ENCODE results near the gene ZNF576. TPM values are rescaled to one million over a fixed set of nuclear protein-coding genes. Genes with fewer than 3 reads are reported as not detected.

The ZNF576 gene
- total and polyA plus RNA-seq, 9 of the 15 experiments (the other 6 are each of a cell fraction or from before 2014, with no cell fraction given) = 6.8 to 18.2 (median 12.2) TPM

DNA sequence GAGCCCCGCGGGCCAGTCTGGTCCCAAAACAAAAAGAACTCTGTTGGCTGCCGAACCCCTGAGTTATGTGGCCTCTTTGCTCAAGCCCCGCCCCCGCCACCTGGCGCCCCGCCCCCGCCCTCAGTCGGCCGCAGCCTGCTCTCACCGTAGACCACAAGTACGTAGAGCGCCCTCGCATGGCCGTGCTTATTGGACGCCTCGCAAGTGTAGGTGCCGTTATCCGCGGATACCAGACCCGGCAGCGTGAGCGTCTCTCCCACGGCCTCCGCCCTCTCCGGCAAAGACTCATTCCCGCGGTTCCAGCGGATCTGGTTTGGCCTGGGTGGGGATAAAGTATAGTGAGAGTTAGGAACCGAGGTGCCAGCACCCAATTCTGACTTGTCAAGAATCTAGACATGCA, 28.5 kb downstream of the ZNF576 start (continued):
- TF ChIP-seq SIN3A (IDR thresholded peaks at IDR 0.05; ENCODE audit: borderline replicate concordance in 2 of 2, control insufficient read depth in 1 of 2, low read depth in 2 of 2, low read length in 2 of 2) (no peak), STAG1 (CRISPR knock-in tag; IDR thresholded peaks at IDR 0.05; ENCODE audit: borderline replicate concordance) (peak; percentile 29; the same call in 1 of the 2 replicates), MAFK (IDR thresholded peaks at IDR 0.05; ENCODE audit: low read length) (no peak), NFIC (IDR thresholded peaks at IDR 0.05) (peak; percentile 14; the same call in 1 of the 2 replicates), MAZ (CRISPR knock-in tag; conservative IDR thresholded peaks at IDR 0.05 in 1 of 2, IDR thresholded peaks at IDR 0.05 in 1 of 2) (0 out of 4 replicates have a peak, but pooled peaks of 1 of the 2 experiments have one; percentile 18), ZNF354B (CRISPR knock-in tag; IDR thresholded peaks at IDR 0.05) (no peak), ZFX (CRISPR knock-in tag; IDR thresholded peaks at IDR 0.05) (peak; percentile 57), ADNP (tag; IDR thresholded peaks at IDR 0.05) (peak; percentile 33; the same call in 1 of the 2 replicates), ZBTB7A (IDR thresholded peaks at IDR 0.05; ENCODE audit: borderline replicate concordance, control insufficient read depth, low read depth, low read length) (peak; percentile 18; the same call in 1 of the 2 replicates), NCOR1 (IDR thresholded peaks at IDR 0.05) (no peak), HDAC3 (IDR thresholded peaks at IDR 0.05; ENCODE audit: borderline replicate concordance, partially characterized antibody) (no peak)
- TF ChIP-seq, protein P1, sequence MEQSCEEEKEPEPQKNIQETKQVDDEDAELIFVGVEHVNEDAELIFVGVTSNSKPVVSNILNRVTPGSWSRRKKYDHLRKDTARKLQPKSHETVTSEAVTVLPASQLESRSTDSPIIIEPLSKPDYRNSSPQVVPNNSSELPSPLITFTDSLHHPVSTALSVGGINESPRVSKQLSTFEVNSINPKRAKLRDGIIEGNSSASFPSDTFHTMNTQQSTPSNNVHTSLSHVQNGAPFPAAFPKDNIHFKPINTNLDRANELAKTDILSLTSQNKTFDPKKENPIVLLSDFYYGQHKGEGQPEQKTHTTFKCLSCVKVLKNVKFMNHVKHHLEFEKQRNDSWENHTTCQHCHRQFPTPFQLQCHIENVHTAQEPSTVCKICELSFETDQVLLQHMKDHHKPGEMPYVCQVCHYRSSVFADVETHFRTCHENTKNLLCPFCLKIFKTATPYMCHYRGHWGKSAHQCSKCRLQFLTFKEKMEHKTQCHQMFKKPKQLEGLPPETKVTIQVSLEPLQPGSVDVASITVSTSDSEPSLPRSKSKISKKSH (CRISPR knock-in tag; IDR thresholded peaks at IDR 0.05) = no peak
- TF ChIP-seq, protein P2, sequence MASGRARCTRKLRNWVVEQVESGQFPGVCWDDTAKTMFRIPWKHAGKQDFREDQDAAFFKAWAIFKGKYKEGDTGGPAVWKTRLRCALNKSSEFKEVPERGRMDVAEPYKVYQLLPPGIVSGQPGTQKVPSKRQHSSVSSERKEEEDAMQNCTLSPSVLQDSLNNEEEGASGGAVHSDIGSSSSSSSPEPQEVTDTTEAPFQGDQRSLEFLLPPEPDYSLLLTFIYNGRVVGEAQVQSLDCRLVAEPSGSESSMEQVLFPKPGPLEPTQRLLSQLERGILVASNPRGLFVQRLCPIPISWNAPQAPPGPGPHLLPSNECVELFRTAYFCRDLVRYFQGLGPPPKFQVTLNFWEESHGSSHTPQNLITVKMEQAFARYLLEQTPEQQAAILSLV (tag; IDR thresholded peaks at IDR 0.05) = no peak
- TF ChIP-seq, protein P3, sequence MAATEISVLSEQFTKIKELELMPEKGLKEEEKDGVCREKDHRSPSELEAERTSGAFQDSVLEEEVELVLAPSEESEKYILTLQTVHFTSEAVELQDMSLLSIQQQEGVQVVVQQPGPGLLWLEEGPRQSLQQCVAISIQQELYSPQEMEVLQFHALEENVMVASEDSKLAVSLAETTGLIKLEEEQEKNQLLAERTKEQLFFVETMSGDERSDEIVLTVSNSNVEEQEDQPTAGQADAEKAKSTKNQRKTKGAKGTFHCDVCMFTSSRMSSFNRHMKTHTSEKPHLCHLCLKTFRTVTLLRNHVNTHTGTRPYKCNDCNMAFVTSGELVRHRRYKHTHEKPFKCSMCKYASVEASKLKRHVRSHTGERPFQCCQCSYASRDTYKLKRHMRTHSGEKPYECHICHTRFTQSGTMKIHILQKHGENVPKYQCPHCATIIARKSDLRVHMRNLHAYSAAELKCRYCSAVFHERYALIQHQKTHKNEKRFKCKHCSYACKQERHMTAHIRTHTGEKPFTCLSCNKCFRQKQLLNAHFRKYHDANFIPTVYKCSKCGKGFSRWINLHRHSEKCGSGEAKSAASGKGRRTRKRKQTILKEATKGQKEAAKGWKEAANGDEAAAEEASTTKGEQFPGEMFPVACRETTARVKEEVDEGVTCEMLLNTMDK (IDR thresholded peaks at IDR 0.05; ENCODE audit: borderline replicate concordance, insufficient read depth, low read depth, low read length, poor library complexity, severe bottlenecking) = peak; percentile 34
- TF ChIP-seq, protein P4, sequence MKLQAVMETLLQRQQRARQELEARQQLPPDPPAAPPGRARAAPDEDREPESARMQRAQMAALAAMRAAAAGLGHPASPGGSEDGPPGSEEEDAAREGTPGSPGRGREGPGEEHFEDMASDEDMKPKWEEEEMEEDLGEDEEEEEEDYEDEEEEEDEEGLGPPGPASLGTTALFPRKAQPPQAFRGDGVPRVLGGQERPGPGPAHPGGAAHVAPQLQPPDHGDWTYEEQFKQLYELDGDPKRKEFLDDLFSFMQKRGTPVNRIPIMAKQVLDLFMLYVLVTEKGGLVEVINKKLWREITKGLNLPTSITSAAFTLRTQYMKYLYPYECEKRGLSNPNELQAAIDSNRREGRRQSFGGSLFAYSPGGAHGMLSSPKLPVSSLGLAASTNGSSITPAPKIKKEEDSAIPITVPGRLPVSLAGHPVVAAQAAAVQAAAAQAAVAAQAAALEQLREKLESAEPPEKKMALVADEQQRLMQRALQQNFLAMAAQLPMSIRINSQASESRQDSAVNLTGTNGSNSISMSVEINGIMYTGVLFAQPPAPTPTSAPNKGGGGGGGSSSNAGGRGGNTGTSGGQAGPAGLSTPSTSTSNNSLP (IDR thresholded peaks at IDR 0.05; ENCODE audit: borderline replicate concordance, low read depth, low read length) = no peak
- TF ChIP-seq, protein P5, sequence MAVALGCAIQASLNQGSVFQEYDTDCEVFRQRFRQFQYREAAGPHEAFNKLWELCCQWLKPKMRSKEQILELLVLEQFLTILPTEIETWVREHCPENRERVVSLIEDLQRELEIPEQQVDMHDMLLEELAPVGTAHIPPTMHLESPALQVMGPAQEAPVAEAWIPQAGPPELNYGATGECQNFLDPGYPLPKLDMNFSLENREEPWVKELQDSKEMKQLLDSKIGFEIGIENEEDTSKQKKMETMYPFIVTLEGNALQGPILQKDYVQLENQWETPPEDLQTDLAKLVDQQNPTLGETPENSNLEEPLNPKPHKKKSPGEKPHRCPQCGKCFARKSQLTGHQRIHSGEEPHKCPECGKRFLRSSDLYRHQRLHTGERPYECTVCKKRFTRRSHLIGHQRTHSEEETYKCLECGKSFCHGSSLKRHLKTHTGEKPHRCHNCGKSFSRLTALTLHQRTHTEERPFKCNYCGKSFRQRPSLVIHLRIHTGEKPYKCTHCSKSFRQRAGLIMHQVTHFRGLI (CRISPR knock-in tag; IDR thresholded peaks at IDR 0.05) = no peak
- TF ChIP-seq, protein P6, sequence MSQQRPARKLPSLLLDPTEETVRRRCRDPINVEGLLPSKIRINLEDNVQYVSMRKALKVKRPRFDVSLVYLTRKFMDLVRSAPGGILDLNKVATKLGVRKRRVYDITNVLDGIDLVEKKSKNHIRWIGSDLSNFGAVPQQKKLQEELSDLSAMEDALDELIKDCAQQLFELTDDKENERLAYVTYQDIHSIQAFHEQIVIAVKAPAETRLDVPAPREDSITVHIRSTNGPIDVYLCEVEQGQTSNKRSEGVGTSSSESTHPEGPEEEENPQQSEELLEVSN (IDR thresholded peaks at IDR 0.05; ENCODE audit: borderline replicate concordance in 1 of 2, extremely low read depth in 1 of 2, insufficient read depth in 1 of 2, insufficient read length in 1 of 2, low read depth in 1 of 2, low read length in 1 of 2, poor library complexity in 1 of 2, severe bottlenecking in 1 of 2) = peak in 1 of 2 experiments; percentile 49
